Stimulated activated CD8-positive, alpha-beta memory T cell treated with anti-CD3 and anti-CD28 coated beads, Interleukin-12 subunit alpha, Interleukin-12 subunit beta, amount 100 ng/mL, for 4 hours (primary cell): Measurements from ENCODE around the gene UBAP2L.
"Not testable (repeated sequence)": the region's sequence is repeated elsewhere in the genome, so short reads cannot be mapped to it uniquely, and the experiment has no call there.

Experiments used
- DNase-seq: peaks from one replicate; pipeline ENCODE4 v3.0.0-alpha.2; 2020; ENCODE audit warnings: low read depth

Gene UBAP2L

DNA sequence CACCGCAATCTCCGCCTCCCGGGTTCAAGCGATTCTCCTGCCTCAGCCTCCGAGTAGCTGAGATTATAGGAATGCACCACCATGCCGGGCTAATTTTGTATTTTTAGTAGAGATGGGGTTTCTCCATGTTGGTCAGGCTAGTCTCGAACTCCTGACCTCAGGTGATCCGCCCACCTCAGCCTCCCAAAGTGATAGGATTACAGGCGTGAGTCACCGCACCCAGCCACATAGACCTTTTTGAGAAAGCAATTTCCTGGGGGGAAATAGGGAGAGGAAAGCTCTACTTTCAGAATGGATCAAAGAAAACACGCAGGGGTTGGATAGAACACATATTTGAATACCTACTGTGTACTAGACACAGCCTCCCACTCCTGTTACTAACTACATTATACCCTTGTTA lies 15.0 kb upstream of the UBAP2L start:
- DNase-seq: not testable (repeated sequence)

DNA sequence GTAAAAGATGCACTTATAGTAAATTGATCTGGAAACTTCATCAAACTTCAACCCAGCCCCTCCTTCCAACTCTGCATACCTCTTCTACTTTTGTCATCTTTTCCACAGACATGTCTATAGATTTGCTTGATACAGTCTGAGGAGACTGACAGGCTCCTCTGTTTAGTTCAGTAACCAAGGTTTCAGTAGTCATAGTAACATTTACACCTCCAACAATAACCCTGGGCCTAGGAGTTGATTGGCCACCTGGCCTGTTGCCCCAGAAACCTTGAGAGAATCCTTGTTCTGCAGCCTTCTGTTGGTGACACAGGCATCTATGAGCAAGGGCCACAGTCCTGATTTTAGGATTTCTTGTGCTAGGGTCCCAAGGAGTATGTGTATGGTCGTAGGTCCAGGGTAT lies 14.6 kb upstream of the UBAP2L start, which contains the start of gene CFAP141:
CFAP141 (minus strand) TSS at position 138 of the 400 bp plus-strand sequence; CDS start at position 112, 26 bp downstream.
- DNase-seq: no peak

DNA sequence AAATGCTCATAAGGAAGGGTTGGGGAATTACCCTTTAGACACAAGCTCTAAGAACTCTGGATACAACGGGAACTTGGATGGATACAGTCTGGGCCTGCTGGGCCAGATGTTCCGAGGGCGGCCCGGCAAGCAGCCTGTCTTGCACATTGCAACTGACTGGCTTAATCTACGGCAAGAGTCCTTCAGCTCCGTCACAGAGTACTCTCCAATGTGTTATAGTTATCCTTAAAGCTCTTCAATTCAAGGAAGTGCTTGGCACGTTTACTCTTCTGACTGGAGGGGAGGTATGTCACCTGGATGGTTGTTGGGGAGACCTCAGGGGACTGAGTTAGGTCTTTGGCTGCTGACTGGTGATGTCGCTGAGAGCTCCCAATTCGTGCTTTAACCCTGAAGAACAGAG lies 13.5 kb upstream of the UBAP2L start:
- no peak for DNase-seq

GRCh38 chr1:154208677-154209388 lies 11.9 kb upstream of the UBAP2L start:
- DNase-seq: no peak

DNA sequence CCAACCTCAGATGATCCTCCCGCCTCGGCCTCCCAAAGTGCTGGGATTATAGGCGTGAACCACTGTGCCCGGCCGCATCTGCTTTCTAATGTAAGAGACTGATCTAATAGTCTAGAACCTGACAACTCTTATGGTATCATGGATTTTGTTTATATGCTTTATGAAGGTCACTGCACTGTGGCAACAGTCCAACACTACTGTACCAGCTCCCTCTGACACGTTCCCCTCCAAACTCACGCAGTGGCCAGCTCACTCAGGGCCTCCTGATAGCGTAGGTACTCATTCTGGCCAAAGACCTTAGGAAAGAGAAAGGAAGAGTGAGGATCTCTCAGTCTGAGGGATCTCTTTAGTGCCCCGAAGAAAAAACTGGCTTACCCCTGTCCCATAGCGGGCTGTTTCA lies 8.7 kb upstream of the UBAP2L start:
- no peak for DNase-seq

DNA sequence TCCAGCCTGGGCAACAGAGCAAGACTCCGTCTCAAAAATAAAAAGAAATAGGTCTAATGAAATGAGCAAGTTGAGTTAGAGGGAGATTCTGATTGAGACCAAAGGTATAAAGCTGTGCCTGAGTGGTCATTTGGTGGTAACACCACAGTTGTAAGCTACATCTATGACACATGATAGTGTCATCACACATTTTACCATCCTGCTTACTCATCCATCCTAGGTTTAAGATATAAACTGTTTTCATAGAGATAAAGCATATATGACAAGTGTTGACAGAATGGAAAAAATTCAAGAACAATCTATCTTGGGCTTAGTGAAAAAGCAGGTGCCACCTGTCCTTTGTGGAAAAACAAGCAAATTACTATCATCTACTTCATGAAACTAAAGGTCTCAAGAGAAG lies 7.5 kb upstream of the UBAP2L start:
- DNase-seq: no peak

DNA sequence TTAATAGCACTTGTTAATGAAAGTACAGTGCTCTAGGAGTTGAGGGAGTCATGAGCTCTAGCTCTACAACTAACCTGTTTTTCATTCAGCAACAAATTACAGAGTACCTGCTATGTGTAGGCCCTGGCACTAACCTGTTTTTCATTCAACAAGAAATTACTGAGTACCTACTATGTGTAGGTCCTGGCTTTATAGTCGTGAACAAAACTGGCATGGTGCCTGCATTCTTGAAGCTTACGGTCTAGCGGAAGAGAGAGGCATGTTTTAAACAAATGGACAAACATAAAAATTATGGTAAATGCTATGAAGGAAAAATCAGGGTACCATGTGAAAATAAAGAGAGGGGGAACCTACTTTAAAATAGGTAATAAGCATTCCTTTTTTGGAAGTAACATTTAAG lies 2.2 kb upstream of the UBAP2L start:
- no peak for DNase-seq

DNA sequence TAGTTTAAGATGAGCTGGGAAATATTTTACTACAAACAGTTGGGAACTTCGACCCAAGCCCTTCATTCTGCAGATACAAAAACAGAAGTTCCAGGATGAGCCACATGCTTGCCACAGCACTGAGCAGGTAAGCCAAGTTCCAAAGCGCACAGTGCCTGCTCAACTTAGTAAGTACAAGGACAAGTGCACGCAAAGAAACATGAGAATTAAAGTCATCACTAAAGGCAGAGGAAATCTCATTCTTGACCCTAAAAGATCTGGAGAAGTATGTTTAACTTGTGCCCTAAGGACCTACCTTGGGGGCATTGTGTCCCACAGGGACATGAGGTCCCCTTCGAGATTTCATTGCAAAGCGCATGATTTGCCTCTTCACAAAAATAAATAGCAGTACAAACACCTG lies 1.2 kb upstream of the UBAP2L start:
- DNase-seq: no peak

DNA sequence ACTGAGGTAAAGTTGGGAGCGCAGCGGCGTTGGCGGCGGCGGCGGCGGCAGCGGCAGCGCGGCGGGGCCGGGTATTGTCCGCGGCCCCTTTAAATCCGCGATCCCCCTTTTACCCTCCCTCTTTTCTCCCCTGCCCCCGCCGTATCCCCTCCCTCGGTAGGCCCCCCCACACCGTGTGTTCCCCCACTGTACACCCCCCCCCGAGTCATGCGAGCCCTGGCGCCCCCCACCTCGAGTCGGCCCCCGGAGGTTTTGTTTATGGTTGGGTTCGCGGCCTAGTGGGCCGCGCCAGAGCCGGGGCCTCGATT lies 169 bp downstream of the UBAP2L start:
- DNase-seq: no peak

- DNase-seq: peak; percentile 65
These were observed 685 bp downstream of the UBAP2L start for GRCh38 chr1:154221278-154222001.

DNA sequence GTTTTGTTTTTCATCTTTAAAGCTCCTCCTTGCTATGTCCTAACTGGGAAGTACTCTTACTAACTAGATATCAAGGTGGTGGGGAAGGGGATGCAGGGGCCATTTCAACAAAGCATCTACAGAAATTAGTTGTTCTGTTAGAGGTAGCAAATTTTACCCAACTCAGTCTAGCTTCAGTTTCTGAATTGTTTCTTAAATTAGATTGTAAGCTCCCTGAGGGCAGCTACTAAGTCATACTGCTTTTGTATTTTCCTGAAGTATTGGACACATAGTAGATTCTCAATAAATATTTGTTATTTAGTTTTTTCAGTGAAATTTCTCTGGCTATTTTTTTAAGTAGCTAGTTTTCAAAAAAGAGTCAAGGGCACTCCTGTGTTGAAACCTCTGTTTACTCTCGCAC lies 1.8 kb downstream of the UBAP2L start:
- no peak for DNase-seq

DNA sequence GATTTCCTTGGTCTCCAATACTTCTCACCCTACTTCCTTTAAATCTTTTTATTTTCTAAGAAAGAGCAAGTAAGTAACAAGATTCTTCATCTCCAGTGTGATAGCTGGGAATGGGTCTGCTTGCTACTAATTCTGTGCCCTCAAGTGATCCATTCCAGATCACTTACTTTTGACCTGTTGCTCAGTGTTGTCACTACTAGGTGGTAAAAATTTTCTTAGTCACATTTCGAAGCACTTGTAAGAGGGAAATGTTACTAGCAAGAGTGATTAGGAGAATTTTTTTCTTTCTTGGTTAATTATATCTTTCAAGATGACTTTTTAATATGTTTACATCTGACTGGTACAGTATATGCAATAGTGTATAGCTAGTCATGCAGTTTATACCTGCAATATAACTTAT lies 2.2 kb downstream of the UBAP2L start:
- no peak for DNase-seq

GRCh38 chr1:154223621-154224020 lies 2.9 kb downstream of the UBAP2L start:
- no peak for DNase-seq

DNA sequence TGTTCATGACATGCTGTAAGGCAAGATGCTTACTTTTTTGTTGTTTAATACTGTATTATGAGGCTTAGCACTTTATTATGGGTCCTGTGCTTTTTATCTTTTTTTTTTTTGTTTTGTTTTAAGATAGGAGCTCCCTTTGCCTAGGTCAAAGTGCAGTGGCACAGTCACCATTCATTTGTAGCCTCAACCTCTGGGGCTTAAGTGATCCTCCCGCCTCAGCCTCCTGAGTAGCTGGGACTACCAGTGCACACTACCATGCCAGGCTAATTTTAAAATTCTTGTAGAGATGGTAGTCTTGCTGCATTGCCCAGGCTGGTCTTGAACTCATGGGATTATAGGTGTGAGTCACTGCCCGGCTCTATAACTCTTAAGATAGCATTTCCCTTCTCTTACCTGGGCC lies 4.6 kb downstream of the UBAP2L start:
- no peak for DNase-seq

DNA sequence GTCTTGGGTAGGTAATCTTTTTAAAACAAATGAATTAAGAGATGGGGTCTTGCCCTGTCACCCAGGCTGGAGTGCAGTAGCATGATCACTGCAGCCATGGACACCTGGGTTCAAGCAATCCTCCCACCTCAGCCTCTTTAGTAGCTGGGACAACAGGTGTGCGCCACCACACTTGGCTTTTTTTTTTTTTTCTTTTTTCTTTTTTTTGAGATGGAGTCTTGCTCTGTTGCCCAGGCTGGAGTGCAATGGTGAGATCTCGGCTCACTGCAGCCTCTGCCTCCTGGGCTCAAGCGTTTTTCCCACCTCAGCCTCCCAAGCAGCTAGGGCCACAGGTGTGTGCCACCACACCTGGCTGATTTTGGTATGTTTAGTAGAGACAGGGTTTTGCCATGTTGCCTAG lies 10.4 kb downstream of the UBAP2L start:
- DNase-seq: not testable (repeated sequence)

DNA sequence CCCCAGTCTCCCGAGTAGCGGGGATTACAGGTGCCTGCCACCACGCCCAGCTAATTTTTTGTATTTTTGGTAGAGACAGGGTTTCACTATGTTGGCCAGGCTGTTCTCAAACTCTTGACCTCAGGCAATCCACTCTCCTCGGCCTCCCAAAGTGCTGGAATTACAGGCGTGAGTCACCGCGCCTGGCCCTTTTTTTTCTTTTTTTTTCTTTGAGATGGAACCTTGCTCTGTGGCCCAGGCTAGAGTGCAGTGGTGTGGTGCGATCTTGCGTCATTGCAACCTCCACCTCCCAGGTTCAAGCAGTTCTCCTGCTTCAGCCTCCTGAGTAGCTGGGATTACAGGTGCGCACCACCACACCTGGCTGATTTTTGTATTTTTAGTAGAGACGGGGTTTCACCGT lies 12.4 kb downstream of the UBAP2L start:
- DNase-seq: not testable (repeated sequence)

- no peak for DNase-seq
These were observed 16.1 kb downstream of the UBAP2L start for GRCh38 chr1:154236855-154237254.

DNA sequence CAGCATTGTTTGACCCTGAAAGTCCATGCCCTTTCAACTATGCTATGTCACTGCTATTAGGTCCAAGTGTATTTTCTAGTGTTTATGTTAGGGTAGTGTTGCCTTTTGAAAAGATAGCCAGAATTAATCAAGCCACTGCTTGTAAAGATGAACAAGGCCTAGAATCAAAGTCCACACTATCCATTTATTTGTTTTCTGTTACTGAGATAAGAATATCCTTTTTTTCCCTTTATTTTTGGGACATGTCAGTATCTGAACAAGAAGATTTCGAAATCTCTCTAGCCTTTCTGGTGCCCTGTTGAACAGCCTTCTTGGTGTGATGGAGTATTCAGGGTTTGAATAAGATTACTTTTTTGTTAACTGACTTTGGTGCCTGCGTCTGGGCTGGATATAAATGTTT lies 16.7 kb downstream of the UBAP2L start:
- DNase-seq: no peak

- DNase-seq: no peak
These were observed 17.2 kb downstream of the UBAP2L start for GRCh38 chr1:154237880-154238506.

GRCh38 chr1:154239491-154239890 lies 18.7 kb downstream of the UBAP2L start:
- DNase-seq: no peak

- no peak for DNase-seq
These were observed 19.6 kb downstream of the UBAP2L start for GRCh38 chr1:154240294-154240833.

DNA sequence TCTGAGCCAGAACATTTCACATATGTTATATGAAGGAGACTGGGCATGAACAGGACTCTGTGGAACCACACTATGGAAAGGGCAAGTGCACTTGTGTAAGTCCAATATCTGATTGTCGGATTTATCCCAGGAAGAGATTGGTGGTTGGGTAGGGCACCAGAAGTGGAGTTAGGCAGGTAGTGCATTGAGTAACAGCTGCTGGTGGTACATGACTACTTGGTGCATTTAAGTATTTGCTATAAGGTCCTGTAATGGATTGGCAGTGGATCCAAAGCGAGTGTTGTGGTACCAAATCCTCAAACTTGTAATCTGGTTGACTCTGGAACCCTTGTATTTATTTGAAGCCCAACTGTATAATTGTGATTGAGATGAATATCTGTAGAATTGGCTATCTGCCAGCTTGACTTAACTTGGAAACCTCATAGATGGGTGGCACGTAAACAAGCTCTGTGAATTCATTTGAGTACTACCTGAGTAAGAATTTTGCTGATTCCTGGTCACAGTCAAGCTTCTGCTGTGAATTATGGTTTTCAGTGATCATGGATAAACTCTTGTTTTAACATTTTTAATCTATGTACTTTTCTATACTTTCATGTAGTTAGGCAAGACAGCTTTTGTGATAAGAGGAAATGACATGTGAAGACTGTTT lies 21.1 kb downstream of the UBAP2L start:
- DNase-seq: no peak

DNA sequence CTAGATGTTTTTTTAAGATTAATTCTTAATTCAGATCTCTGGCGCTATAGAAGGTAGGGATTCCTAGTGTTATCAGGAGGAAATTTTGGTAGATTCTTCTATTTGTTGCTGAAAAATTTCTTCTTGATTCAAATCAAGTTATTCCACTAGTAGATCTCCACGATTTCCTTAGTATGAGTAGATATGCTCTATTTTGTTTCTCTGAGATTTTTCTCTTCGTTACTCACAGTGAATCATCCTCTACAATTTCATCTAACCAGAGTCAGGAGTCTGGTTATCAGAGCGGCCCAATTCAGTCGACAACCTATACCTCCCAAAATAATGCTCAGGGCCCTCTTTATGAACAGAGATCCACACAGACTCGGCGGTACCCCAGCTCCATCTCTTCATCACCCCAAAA lies 32.9 kb downstream of the UBAP2L start:
- no peak for DNase-seq
